ENCODE measurements around the gene DAAM2.
A peak's percentile ranks its signal among the peaks of the same experiment; 100 is the strongest.

DAAM2 gene

DNA sequence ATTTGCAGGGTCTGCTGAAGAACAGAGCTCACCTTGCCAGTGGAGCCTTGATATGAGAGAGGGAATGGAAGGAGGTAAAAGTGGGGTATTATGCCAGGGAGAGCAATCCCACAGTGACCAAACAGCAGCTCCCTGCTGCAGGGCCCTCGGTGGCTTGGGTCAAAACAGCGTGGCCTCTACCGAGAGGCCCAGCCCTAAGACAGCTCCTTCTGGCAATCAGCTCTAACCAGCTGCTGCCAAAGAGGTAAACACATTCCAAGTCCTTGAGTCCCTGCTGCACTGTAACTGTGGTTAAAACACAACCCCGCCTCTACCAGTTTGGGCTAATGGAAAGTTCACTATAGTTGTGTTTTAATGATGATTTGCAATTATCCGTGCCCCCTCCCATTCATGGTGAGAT lies 1.4 kb upstream of the DAAM2 start:
- peaks cover 12% of the 10 kb centered on the region for H3K4me1 ChIP-seq (ENCODE audit: control insufficient read depth, insufficient read depth, low read length)
- no peaks in the 10 kb centered on the region for H3K9me3 ChIP-seq (ENCODE audit: control insufficient read depth, insufficient read depth, low read depth, low read length)
- H3K27ac ChIP-seq (ENCODE audit: low read depth, low read length) = no peak overlapping the region
- peaks cover 25% of the 10 kb centered on the region for H3K27me3 ChIP-seq (ENCODE audit: control insufficient read depth, insufficient read depth, low read length)
- H3K36me3 ChIP-seq (ENCODE audit: control insufficient read depth, insufficient read depth, low read length) = no peaks in the 10 kb centered on the region
- H3K4me3 ChIP-seq (ENCODE audit: low read depth, low read length) = no peak overlapping the region
- no peak overlapping the region for H3K9ac ChIP-seq (ENCODE audit: low read length)

DNA sequence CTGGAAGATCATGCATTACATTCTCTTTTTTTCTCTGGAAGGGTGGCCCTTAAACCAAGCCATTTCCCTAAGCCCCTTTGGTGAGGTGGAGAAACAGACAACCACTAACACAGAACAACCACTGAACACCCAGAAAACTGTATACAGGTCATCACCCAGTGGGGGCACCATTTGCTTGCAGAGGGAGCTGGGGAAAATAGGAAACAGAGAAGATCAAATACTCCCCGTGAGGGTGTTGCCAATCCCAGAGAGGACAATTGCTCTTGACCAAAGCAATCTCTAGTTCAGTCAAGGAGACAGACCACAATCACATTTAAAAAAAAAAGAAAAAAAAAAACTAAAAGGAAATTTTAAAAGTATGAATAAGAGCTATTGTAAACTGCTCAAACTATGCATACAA lies 865 bp upstream of the DAAM2 start:
- H3K27ac ChIP-seq (ENCODE audit: low read depth, low read length) = no peak overlapping the region
- H3K9ac ChIP-seq (ENCODE audit: low read length) = no peak overlapping the region
- H3K9me3 ChIP-seq (ENCODE audit: control insufficient read depth, insufficient read depth, low read depth, low read length) = no peaks in the 10 kb centered on the region
- no peak overlapping the region for H3K4me3 ChIP-seq (ENCODE audit: low read depth, low read length)
- H3K4me1 ChIP-seq (ENCODE audit: control insufficient read depth, insufficient read depth, low read length) = peaks cover 12% of the 10 kb centered on the region
- peaks cover 25% of the 10 kb centered on the region for H3K27me3 ChIP-seq (ENCODE audit: control insufficient read depth, insufficient read depth, low read length)
- H3K36me3 ChIP-seq (ENCODE audit: control insufficient read depth, insufficient read depth, low read length) = no peaks in the 10 kb centered on the region

- Histone ChIP-seq H3K4me1 (ENCODE audit: control insufficient read depth, insufficient read depth, low read length) (peaks cover 12% of the 10 kb centered on the region), H3K9ac (ENCODE audit: low read length) (peak overlapping the region; percentile 40), H3K9me3 (ENCODE audit: control insufficient read depth, insufficient read depth, low read depth, low read length) (no peaks in the 10 kb centered on the region), H3K27me3 (ENCODE audit: control insufficient read depth, insufficient read depth, low read length) (peaks cover 25% of the 10 kb centered on the region), H3K36me3 (ENCODE audit: control insufficient read depth, insufficient read depth, low read length) (no peaks in the 10 kb centered on the region), H3K27ac (ENCODE audit: low read depth, low read length) (no peak overlapping the region), H3K4me3 (ENCODE audit: low read depth, low read length) (peak overlapping the region; percentile 60)
Measured at GRCh38 chr6:39792540-39793450, 619 bp downstream of the DAAM2 start.

- H3K4me3 ChIP-seq (ENCODE audit: low read depth, low read length) = no peak overlapping the region
- H3K27ac ChIP-seq (ENCODE audit: low read depth, low read length) = no peak overlapping the region
Measured at GRCh38 chr6:39793516-39793915, 1.3 kb downstream of the DAAM2 start.

GRCh38 chr6:39794231-39794630 lies 2.1 kb downstream of the DAAM2 start:
- Histone ChIP-seq H3K4me1 (ENCODE audit: control insufficient read depth, insufficient read depth, low read length) (peaks cover 12% of the 10 kb centered on the region), H3K9me3 (ENCODE audit: control insufficient read depth, insufficient read depth, low read depth, low read length) (no peaks in the 10 kb centered on the region), H3K27ac (ENCODE audit: low read depth, low read length) (no peak overlapping the region), H3K27me3 (ENCODE audit: control insufficient read depth, insufficient read depth, low read length) (peaks cover 25% of the 10 kb centered on the region), H3K9ac (ENCODE audit: low read length) (no peak overlapping the region), H3K36me3 (ENCODE audit: control insufficient read depth, insufficient read depth, low read length) (no peaks in the 10 kb centered on the region), H3K4me3 (ENCODE audit: low read depth, low read length) (no peak overlapping the region)

More at GRCh38 chr6:39793516-39793915, 1.3 kb downstream of the DAAM2 start:
- Histone ChIP-seq H3K9me3 (ENCODE audit: control insufficient read depth, insufficient read depth, low read depth, low read length) (no peaks in the 10 kb centered on the region), H3K4me1 (ENCODE audit: control insufficient read depth, insufficient read depth, low read length) (peaks cover 12% of the 10 kb centered on the region), H3K9ac (ENCODE audit: low read length) (no peak overlapping the region), H3K27me3 (ENCODE audit: control insufficient read depth, insufficient read depth, low read length) (peaks cover 25% of the 10 kb centered on the region), H3K36me3 (ENCODE audit: control insufficient read depth, insufficient read depth, low read length) (no peaks in the 10 kb centered on the region)

DNA sequence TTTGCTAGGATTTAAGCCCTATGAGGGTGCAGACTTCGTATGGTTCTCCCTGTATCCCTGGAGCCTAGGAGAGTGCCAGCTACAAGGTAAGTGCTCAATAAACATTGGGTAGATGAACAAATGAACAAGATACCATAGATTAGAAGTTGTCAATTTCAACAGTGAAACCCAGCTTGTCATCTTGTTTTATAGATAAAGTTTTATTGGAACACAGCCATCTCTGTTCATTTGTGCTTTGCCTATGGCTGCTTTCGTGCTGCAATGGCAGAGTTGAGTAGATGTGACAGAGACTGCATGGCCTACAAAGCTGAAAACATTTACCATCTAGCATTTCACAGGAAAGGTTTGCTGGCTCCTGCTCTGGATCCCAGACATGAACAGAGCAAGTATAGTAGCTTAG lies 5.6 kb downstream of the DAAM2 start:
- Histone ChIP-seq H3K9me3 (ENCODE audit: control insufficient read depth, insufficient read depth, low read depth, low read length) (no peaks in the 10 kb centered on the region), H3K27me3 (ENCODE audit: control insufficient read depth, insufficient read depth, low read length) (peaks cover 14% of the 10 kb centered on the region), H3K27ac (ENCODE audit: low read depth, low read length) (no peak overlapping the region), H3K9ac (ENCODE audit: low read length) (no peak overlapping the region), H3K36me3 (ENCODE audit: control insufficient read depth, insufficient read depth, low read length) (no peaks in the 10 kb centered on the region), H3K4me1 (ENCODE audit: control insufficient read depth, insufficient read depth, low read length) (peaks cover 7% of the 10 kb centered on the region), H3K4me3 (ENCODE audit: low read depth, low read length) (no peak overlapping the region)

DNA sequence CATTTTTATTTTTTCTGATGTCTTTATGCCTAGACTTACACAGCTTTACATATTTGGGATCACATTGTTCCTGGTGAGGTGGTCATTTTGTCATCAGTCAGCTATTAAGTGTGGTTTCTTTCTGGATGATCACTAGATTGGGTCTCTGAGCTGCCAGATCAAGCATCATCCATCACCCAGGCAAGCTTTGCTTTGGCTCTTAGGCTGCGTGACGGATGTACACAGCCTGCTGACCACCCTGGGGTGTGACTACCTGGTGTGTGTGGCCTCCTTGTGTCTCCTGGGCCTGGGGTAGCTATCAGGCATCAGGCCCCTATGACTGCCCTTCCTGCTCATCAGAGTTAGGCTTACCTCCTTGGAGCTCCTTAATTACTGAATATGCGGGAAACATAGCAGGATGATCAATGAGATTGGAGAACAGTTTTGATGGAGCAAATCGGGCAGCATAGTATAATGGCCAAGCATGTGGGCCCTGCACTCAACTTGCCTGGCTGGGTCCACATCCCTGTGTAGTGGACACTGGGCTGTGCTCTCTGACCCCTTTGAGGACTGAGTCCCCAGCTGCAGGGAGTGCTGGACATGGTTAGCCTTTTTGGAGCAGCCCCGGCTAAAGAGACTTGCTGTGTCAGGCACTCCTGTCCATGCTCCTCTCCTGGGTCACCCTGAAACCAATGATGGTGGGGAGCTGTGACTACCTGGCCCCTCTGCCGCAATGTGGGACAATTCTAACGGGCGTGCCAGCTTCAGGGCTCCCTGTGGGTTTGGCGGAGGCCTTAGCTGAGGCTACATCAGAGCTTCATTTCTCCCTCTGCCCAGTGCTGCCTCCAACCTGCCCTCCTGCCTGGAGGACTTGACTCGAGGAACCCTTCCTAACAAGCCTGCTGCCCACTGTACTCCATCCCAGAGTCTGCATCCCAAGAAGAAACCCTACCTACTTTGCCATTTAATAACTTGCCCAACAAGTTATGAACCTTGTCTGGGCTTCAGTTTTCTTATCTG lies 8.2 kb downstream of the DAAM2 start:
- Histone ChIP-seq H3K4me3 (ENCODE audit: low read depth, low read length) (no peak overlapping the region), H3K9ac (ENCODE audit: low read length) (no peak overlapping the region), H3K27me3 (ENCODE audit: control insufficient read depth, insufficient read depth, low read length) (no peaks in the 10 kb centered on the region), H3K36me3 (ENCODE audit: control insufficient read depth, insufficient read depth, low read length) (no peaks in the 10 kb centered on the region), H3K4me1 (ENCODE audit: control insufficient read depth, insufficient read depth, low read length) (peaks cover 3% of the 10 kb centered on the region; the same call in 1 of the 2 replicates), H3K9me3 (ENCODE audit: control insufficient read depth, insufficient read depth, low read depth, low read length) (no peaks in the 10 kb centered on the region), H3K27ac (ENCODE audit: low read depth, low read length) (no peak overlapping the region)

GRCh38 chr6:39801456-39802251 lies 9.5 kb downstream of the DAAM2 start:
- Histone ChIP-seq H3K9me3 (ENCODE audit: control insufficient read depth, insufficient read depth, low read depth, low read length) (no peaks in the 10 kb centered on the region), H3K27ac (ENCODE audit: low read depth, low read length) (no peak overlapping the region), H3K9ac (ENCODE audit: low read length) (no peak overlapping the region), H3K27me3 (ENCODE audit: control insufficient read depth, insufficient read depth, low read length) (no peaks in the 10 kb centered on the region), H3K4me1 (ENCODE audit: control insufficient read depth, insufficient read depth, low read length) (peaks cover 3% of the 10 kb centered on the region; the same call in 1 of the 2 replicates), H3K36me3 (ENCODE audit: control insufficient read depth, insufficient read depth, low read length) (no peaks in the 10 kb centered on the region), H3K4me3 (ENCODE audit: low read depth, low read length) (no peak overlapping the region)

GRCh38 chr6:39803872-39804271 lies 11.7 kb downstream of the DAAM2 start:
- Histone ChIP-seq H3K27me3 (ENCODE audit: control insufficient read depth, insufficient read depth, low read length) (no peaks in the 10 kb centered on the region), H3K9ac (ENCODE audit: low read length) (no peak overlapping the region), H3K9me3 (ENCODE audit: control insufficient read depth, insufficient read depth, low read depth, low read length) (no peaks in the 10 kb centered on the region), H3K4me3 (ENCODE audit: low read depth, low read length) (no peak overlapping the region), H3K4me1 (ENCODE audit: control insufficient read depth, insufficient read depth, low read length) (peaks cover 3% of the 10 kb centered on the region; the same call in 1 of the 2 replicates), H3K27ac (ENCODE audit: low read depth, low read length) (no peak overlapping the region), H3K36me3 (ENCODE audit: control insufficient read depth, insufficient read depth, low read length) (no peaks in the 10 kb centered on the region)

- peaks cover 3% of the 10 kb centered on the region; the same call in 1 of the 2 replicates for H3K4me1 ChIP-seq (ENCODE audit: control insufficient read depth, insufficient read depth, low read length)
- no peaks in the 10 kb centered on the region for H3K36me3 ChIP-seq (ENCODE audit: control insufficient read depth, insufficient read depth, low read length)
- H3K9me3 ChIP-seq (ENCODE audit: control insufficient read depth, insufficient read depth, low read depth, low read length) = no peaks in the 10 kb centered on the region
- no peak overlapping the region for H3K4me3 ChIP-seq (ENCODE audit: low read depth, low read length)
- H3K27me3 ChIP-seq (ENCODE audit: control insufficient read depth, insufficient read depth, low read length) = no peaks in the 10 kb centered on the region
- H3K9ac ChIP-seq (ENCODE audit: low read length) = no peak overlapping the region
- H3K27ac ChIP-seq (ENCODE audit: low read depth, low read length) = no peak overlapping the region
Measured at GRCh38 chr6:39804466-39805065, 12.4 kb downstream of the DAAM2 start.
